ENCODE data around the gene ZER1. TPM values are rescaled to one million over a fixed set of nuclear protein-coding genes. Genes with fewer than 3 reads are reported as not detected.

The ZER1 gene
- total RNA-seq, 1 donor from 2014 or later, result 33.8 TPM

GRCh38 chr9:128712451-128713410 lies 59.0 kb downstream of the ZER1 start:
- Mint-ChIP-seq H3K36me3 (ENCODE audit: low read depth) (no peaks in the 10 kb centered on the region), H3K27ac (ENCODE audit: unreplicated experiment) (no peak overlapping the region), H3K4me3 (ENCODE audit: unreplicated experiment) (no peak overlapping the region), H3K9me3 (ENCODE audit: low read depth) (no peaks in the 10 kb centered on the region), H3K4me1 (ENCODE audit: low read depth) (no peaks in the 10 kb centered on the region), H3K27me3 (ENCODE audit: low read depth) (no peaks in the 10 kb centered on the region)
- DNase-seq (ENCODE audit: low spot score), result peak; percentile 80
- TF ChIP-seq CTCF (IDR thresholded peaks at IDR 0.05), result no peak

GRCh38 chr9:128707446-128707845 lies 64.3 kb downstream of the ZER1 start:
- H3K9me3 Mint-ChIP-seq (ENCODE audit: low read depth), result no peaks in the 10 kb centered on the region
- no peak for TF ChIP-seq CTCF (IDR thresholded peaks at IDR 0.05)
- H3K27ac Mint-ChIP-seq (ENCODE audit: unreplicated experiment), result no peak overlapping the region
- no peak overlapping the region for H3K4me3 Mint-ChIP-seq (ENCODE audit: unreplicated experiment)
- no peaks in the 10 kb centered on the region for H3K27me3 Mint-ChIP-seq (ENCODE audit: low read depth)
- H3K4me1 Mint-ChIP-seq (ENCODE audit: low read depth), result peaks cover 6% of the 10 kb centered on the region
- H3K36me3 Mint-ChIP-seq (ENCODE audit: low read depth), result no peaks in the 10 kb centered on the region
- DNase-seq (ENCODE audit: low spot score), result no peak

- Mint-ChIP-seq H3K36me3 (ENCODE audit: low read depth) (no peaks in the 10 kb centered on the region), H3K4me1 (ENCODE audit: low read depth) (peaks cover 9% of the 10 kb centered on the region), H3K9me3 (ENCODE audit: low read depth) (no peaks in the 10 kb centered on the region), H3K4me3 (ENCODE audit: unreplicated experiment) (no peak overlapping the region), H3K27me3 (ENCODE audit: low read depth) (no peaks in the 10 kb centered on the region), H3K27ac (ENCODE audit: unreplicated experiment) (no peak overlapping the region)
- peak; percentile 84 for DNase-seq (ENCODE audit: low spot score)
- TF ChIP-seq CTCF (IDR thresholded peaks at IDR 0.05), result no peak
Measured at GRCh38 chr9:128706671-128707381, 64.9 kb downstream of the ZER1 start.

- no peaks in the 10 kb centered on the region for H3K36me3 Mint-ChIP-seq (ENCODE audit: low read depth)
- H3K27me3 Mint-ChIP-seq (ENCODE audit: low read depth), result no peaks in the 10 kb centered on the region
- no peak for TF ChIP-seq CTCF (IDR thresholded peaks at IDR 0.05)
- H3K4me1 Mint-ChIP-seq (ENCODE audit: low read depth), result peaks cover 9% of the 10 kb centered on the region
- peak; percentile 36 for DNase-seq (ENCODE audit: low spot score)
- H3K4me3 Mint-ChIP-seq (ENCODE audit: unreplicated experiment), result no peak overlapping the region
- no peak overlapping the region for H3K27ac Mint-ChIP-seq (ENCODE audit: unreplicated experiment)
- no peaks in the 10 kb centered on the region for H3K9me3 Mint-ChIP-seq (ENCODE audit: low read depth)
Measured at GRCh38 chr9:128706045-128706444, 65.7 kb downstream of the ZER1 start.
